ENCODE data around the gene ZNF385C. TPM values are rescaled to one million over a fixed set of nuclear protein-coding genes. Genes with fewer than 3 reads are reported as not detected.
A peak's percentile ranks its signal among the peaks of the same experiment; 100 is the strongest.

Gene ZNF385C
- total RNA-seq, 1 donor, result not detected

DNA sequence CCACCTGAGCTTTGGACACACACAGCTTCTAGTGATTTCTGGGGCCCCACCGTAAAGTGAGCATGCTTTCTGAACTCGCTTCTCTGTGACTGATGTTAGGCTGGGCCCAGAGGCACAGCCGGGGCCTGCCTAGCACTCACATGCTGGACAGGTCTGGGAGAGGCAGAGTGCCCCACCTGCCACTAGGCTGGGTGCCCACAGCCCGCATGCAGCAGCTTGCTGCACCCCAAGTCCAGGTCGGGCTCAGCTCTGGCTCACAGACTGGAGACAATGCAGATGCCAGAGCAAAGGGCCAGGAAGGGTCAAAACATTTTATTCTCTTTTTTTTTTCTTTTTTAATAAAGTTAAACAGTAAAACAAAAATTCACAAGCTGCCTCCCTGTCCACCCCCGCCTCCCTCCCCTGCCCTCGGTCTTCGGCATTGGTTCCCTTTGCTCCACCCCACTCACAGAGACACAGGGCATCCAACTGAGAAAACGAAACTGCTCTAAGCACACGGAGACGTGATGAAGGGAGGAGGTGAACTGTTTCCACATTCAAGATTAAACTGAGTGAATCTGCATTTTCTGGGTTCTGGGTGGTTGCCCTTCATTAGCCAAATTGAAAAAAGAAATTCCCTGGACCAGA is 122.0 kb downstream of the ZNF385C start:
- TF ChIP-seq, protein P1, sequence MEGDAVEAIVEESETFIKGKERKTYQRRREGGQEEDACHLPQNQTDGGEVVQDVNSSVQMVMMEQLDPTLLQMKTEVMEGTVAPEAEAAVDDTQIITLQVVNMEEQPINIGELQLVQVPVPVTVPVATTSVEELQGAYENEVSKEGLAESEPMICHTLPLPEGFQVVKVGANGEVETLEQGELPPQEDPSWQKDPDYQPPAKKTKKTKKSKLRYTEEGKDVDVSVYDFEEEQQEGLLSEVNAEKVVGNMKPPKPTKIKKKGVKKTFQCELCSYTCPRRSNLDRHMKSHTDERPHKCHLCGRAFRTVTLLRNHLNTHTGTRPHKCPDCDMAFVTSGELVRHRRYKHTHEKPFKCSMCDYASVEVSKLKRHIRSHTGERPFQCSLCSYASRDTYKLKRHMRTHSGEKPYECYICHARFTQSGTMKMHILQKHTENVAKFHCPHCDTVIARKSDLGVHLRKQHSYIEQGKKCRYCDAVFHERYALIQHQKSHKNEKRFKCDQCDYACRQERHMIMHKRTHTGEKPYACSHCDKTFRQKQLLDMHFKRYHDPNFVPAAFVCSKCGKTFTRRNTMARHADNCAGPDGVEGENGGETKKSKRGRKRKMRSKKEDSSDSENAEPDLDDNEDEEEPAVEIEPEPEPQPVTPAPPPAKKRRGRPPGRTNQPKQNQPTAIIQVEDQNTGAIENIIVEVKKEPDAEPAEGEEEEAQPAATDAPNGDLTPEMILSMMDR (IDR thresholded peaks at IDR 0.05; ENCODE audit: insufficient read depth, low read depth, low read length), result no peak
- no peak overlapping the region for H3K4me3 ChIP-seq (ENCODE audit: low read depth, low read length)
- peak; percentile 61 for DNase-seq (ENCODE audit: low read depth)

Other genes starting within 250 kb of the ZNF385C start
- gene KLHL11, start 233.1 kb downstream of the ZNF385C start, total RNA-seq, result 30.6 and 37.6 TPM in 2 replicates
- gene ACLY, start 179.5 kb downstream of the ZNF385C start, total RNA-seq, result 400 and 446 TPM in 2 replicates
- 0.43 and 0.64 TPM in 2 replicates for gene ODAD4, start 167.9 kb downstream of the ZNF385C start, total RNA-seq
- gene CNP, start 131.7 kb downstream of the ZNF385C start, total RNA-seq, result 94.6 and 98.6 TPM in 2 replicates
- gene DNAJC7, start 81.0 kb downstream of the ZNF385C start, total RNA-seq, result 63.8 and 80.7 TPM in 2 replicates
- gene NKIRAS2, start 78.4 kb downstream of the ZNF385C start, total RNA-seq, result 34.5 and 35.8 TPM in 2 replicates
- gene C17orf113, start 47.9 kb downstream of the ZNF385C start, total RNA-seq, result under 0.01 and 0.32 TPM in 2 replicates
- 9.0 and 12.1 TPM in 2 replicates for gene DHX58, start 14.2 kb upstream of the ZNF385C start, total RNA-seq
- 10.6 and 13.0 TPM in 2 replicates for gene KAT2A, start 22.9 kb upstream of the ZNF385C start, total RNA-seq
- not detected in 2 replicates for gene HSPB9, start 24.3 kb upstream of the ZNF385C start, total RNA-seq
- gene RAB5C, start 56.5 kb upstream of the ZNF385C start, total RNA-seq, result 68.0 and 83.3 TPM in 2 replicates
- under 0.01 TPM in 1 of 2 replicates, not detected in the other for gene KCNH4, start 82.7 kb upstream of the ZNF385C start, total RNA-seq
- not detected in 2 replicates for gene HCRT, start 87.0 kb upstream of the ZNF385C start, total RNA-seq
- gene GHDC, start 96.0 kb upstream of the ZNF385C start, total RNA-seq, result 14.7 and 20.0 TPM in 2 replicates
- 33.5 and 38.4 TPM in 2 replicates for gene STAT5B, start 177.9 kb upstream of the ZNF385C start, total RNA-seq
- gene STAT5A, start 190.0 kb upstream of the ZNF385C start, total RNA-seq, result 13.8 and 16.1 TPM in 2 replicates

Data from fibroblast of villous mesenchyme (primary cell).